Liver (tissue), 9 donors: Measurements from ENCODE around the gene TFAP2A. TPM values are rescaled to one million over a fixed set of nuclear protein-coding genes. Genes with fewer than 3 reads are reported as not detected.

Experiments used
- DNase-seq: peaks from one replicate; pipeline ENCODE4 v3.0.0-alpha.2; 2017; ENCODE audit warnings: low spot score
- H3K27ac ChIP-seq, 2 donors: one replicate each; pipeline ENCODE4 v1.7.0; 2013; ENCODE audit warnings: inconsistent platforms in 2 of 2, low read length in 2 of 2, control low read depth in 1 of 2, low read depth in 1 of 2, mild to moderate bottlenecking in 1 of 2
- H3K27me3 ChIP-seq, 4 donors: one replicate each; pipeline versions ENCODE4 v1.6.1 to v1.7.0; 2013; ENCODE audit warnings: low read length in 3 of 4, inconsistent platforms in 1 of 4, mild to moderate bottlenecking in 1 of 4, moderate library complexity in 1 of 4; ENCODE audit not compliant: control insufficient read depth in 4 of 4, insufficient read depth in 4 of 4
- H3K36me3 ChIP-seq, 4 donors: one replicate each; pipeline versions ENCODE4 v1.6.1 to v1.7.0; 2013; ENCODE audit warnings: low read length in 3 of 4, mild to moderate bottlenecking in 3 of 4, low read depth in 1 of 4, moderate library complexity in 1 of 4; ENCODE audit not compliant: control insufficient read depth in 4 of 4, insufficient read depth in 3 of 4
- H3K4me1 ChIP-seq, 4 donors: one replicate each; pipeline versions ENCODE4 v1.6.1 to v1.7.0; 2013; ENCODE audit warnings: low read length in 3 of 4, mild to moderate bottlenecking in 3 of 4, moderate library complexity in 1 of 4; ENCODE audit not compliant: control insufficient read depth in 4 of 4, insufficient read depth in 4 of 4
- H3K4me3 ChIP-seq, 3 donors: one replicate each; pipeline versions ENCODE4 v1.6.1 to v1.7.0; 2013; ENCODE audit warnings: low read length in 3 of 3, control low read depth in 1 of 3, low read depth in 1 of 3, mild to moderate bottlenecking in 1 of 3
- H3K9ac ChIP-seq, 2 donors: one replicate each; pipeline ENCODE4 v1.7.0; 2013; ENCODE audit warnings: low read length in 2 of 2, mild to moderate bottlenecking in 2 of 2, moderate library complexity in 2 of 2, control low read depth in 1 of 2, low read depth in 1 of 2
- H3K9me3 ChIP-seq, 4 donors: one replicate each; pipeline versions ENCODE4 v1.6.1 to v1.7.0; 2013; ENCODE audit warnings: low read length in 3 of 4; ENCODE audit not compliant: control insufficient read depth in 4 of 4
- EGR1 ChIP-seq, 2 donors: IDR thresholded peaks; 2 replicates each; pipeline ENCODE4 v1.6.1; 2016 to 2018; ENCODE audit warnings: antibody characterized with exemption in 2 of 2, low read depth in 2 of 2
- FOXA1 ChIP-seq: IDR thresholded peaks from 2 replicates; pipeline ENCODE4 v1.6.1; 2016; ENCODE audit warnings: antibody characterized with exemption
- FOXA2 ChIP-seq: IDR thresholded peaks from 2 replicates; pipeline ENCODE4 v1.6.1; 2016; ENCODE audit warnings: antibody characterized with exemption
- GABPA ChIP-seq, 2 donors: IDR thresholded peaks in 1 of 2; conservative IDR thresholded peaks in 1 of 2; 2 replicates each; pipeline ENCODE4 v1.6.1; 2016; ENCODE audit warnings: antibody characterized with exemption in 2 of 2, mild to moderate bottlenecking in 1 of 2, moderate library complexity in 1 of 2
- HNF4A ChIP-seq, 2 donors: conservative IDR thresholded peaks; 2 replicates each; pipeline ENCODE4 v1.6.1; 2016; ENCODE audit warnings: antibody characterized with exemption in 2 of 2, mild to moderate bottlenecking in 2 of 2
- HNF4G ChIP-seq: IDR thresholded peaks from 2 replicates; pipeline ENCODE4 v1.6.1; 2016; ENCODE audit warnings: antibody characterized with exemption
- JUND ChIP-seq, 2 donors: IDR thresholded peaks; 2 replicates each; pipeline ENCODE4 v1.6.1; 2016; ENCODE audit warnings: antibody characterized with exemption in 2 of 2
- NR2F2 ChIP-seq: IDR thresholded peaks from 2 replicates; pipeline ENCODE4 v1.6.1; 2016; ENCODE audit warnings: antibody characterized with exemption
- RAD21 ChIP-seq, 2 donors: IDR thresholded peaks; 2 replicates each; pipeline ENCODE4 v1.6.1; 2016; ENCODE audit warnings: antibody characterized with exemption in 2 of 2, mild to moderate bottlenecking in 2 of 2
- RXRA ChIP-seq, 2 donors: IDR thresholded peaks; 2 replicates each; pipeline ENCODE4 v1.6.1; 2017 to 2018; ENCODE audit warnings: antibody characterized with exemption in 2 of 2, mild to moderate bottlenecking in 1 of 2
- SP1 ChIP-seq: IDR thresholded peaks from 2 replicates; pipeline ENCODE4 v1.6.1; 2018; ENCODE audit warnings: antibody characterized with exemption, mild to moderate bottlenecking
- TAF1 ChIP-seq: conservative IDR thresholded peaks from 2 replicates; pipeline ENCODE4 v1.6.1; 2016; ENCODE audit warnings: antibody characterized with exemption, mild to moderate bottlenecking
- YY1 ChIP-seq: IDR thresholded peaks from 2 replicates; pipeline ENCODE4 v1.6.1; 2016; ENCODE audit warnings: antibody characterized with exemption, mild to moderate bottlenecking
- WGBS: extraction: QIAGEN DNeasy Blood & Tissue Kit; methylation state at CpG from one replicate; pipeline ENCODE4 v1.1.7; 2013; 5-methylcytosine and 5-hydroxymethylcytosine counted together
- polyA plus RNA-seq, 2 donors: library from polyadenylated mRNA; stranded (reverse) in 1 of 2; unstranded in 1 of 2; fragments of 200-250 nt in 1 of 2; fragments of >200 nt in 1 of 2; fragmentation: Nextera tagmentation in 1 of 2; extraction: Ambion mirVana in 1 of 2; gene quantifications; one replicate each; pipeline versions ENCODE4 v1.2.1 to v1.2.3, GENCODE V29; 2013 to 2015
- total RNA-seq, 2 donors: library from RNA; depleted of rRNA; stranded (reverse); fragments of >200 nt; gene quantifications; one replicate each; pipeline ENCODE4 v1.2.3, GENCODE V29; 2014
- TF ChIP-seq, protein P1 (sequence below): IDR thresholded peaks from 2 replicates; pipeline ENCODE4 v1.6.1; 2016; ENCODE audit warnings: antibody characterized with exemption
- TF ChIP-seq, protein P2 (sequence below): IDR thresholded peaks from 2 replicates; pipeline ENCODE4 v1.6.1; 2016; ENCODE audit warnings: antibody characterized with exemption, mild to moderate bottlenecking
- TF ChIP-seq, protein P3 (sequence below): IDR thresholded peaks from 2 replicates; pipeline ENCODE4 v1.6.1; 2016; ENCODE audit warnings: antibody characterized with exemption
- TF ChIP-seq, protein P4 (sequence below): IDR thresholded peaks from 2 replicates; pipeline ENCODE4 v1.6.1; 2016; ENCODE audit warnings: antibody characterized with exemption
- TF ChIP-seq, protein P5 (sequence below): fragments of 150-350 bp; IDR thresholded peaks from 2 replicates; pipeline ENCODE4 v1.5.1; 2017; ENCODE audit warnings: improper control_type of control experiment, low read depth, low read length; ENCODE audit not compliant: missing input control
- donor health status: healthy.
- donor health status: healthy.
- donor health status: healthy.
- donor health status: healthy.
- donor health status: healthy.

Gene TFAP2A
- total and polyA plus RNA-seq, 4 donors, result 0.03 to 0.08 TPM; not detected in 2

DNA sequence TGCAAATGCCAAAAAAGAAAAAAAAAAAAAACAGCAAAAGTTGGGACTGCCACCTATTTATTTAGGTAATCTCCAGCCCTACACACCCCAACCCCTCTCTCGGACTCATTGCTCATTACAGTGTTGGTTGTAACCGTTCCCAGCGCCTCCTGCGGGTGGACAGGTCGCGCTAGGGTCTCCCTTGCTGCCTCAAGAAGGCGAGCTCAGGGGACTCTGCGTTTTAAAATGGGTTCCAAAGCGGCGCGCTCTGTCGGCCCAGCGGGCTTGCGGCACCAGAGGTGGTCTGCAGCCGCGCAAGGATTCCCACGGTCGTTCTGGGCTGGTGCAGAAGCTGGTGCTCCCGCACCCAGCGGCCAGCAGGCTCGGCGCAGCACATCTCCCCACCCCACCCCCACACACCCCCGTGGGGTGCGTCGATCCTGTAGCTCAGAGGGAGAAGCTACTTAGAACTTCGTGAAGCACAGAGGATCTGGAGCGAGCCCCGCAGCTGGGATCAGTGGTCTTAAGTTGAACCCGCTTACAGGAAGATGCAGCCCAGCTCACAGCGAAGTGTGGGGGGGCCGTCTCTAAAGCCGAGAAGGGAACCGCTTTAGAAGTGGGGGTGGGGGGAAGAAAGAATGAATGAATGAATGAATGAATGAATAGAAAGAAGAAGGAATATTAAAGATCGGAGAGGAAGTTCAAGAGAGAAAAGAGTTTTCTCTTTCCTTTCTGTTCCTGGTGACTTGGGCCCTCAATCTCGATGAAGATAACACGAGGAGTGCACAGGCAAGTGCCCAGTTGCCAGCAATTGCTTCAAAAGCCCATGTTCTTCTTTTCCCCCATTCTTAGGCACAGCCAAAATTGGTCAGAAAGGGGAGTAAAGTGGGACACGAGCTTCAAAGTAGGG lies 780 bp downstream of the TFAP2A start:
- H3K36me3 ChIP-seq, result no peaks in the 10 kb centered on the region
- no peak overlapping the region for H3K9ac ChIP-seq
- DNase-seq, result no peak
- peaks cover 0 to 22% (median 4%) of the 10 kb centered on the region in 4 donors for H3K9me3 ChIP-seq
- TF ChIP-seq RAD21 (IDR thresholded peaks at IDR 0.05), result no peak
- no peak for TF ChIP-seq NR2F2
- TF ChIP-seq RXRA (IDR thresholded peaks at IDR 0.05), result no peak
- TF ChIP-seq, protein P1, sequence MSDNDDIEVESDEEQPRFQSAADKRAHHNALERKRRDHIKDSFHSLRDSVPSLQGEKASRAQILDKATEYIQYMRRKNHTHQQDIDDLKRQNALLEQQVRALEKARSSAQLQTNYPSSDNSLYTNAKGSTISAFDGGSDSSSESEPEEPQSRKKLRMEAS, result no peak
- peak overlapping the region in 1 of 3 donors; percentile 24 for H3K4me3 ChIP-seq
- peaks cover 12 to 37% (median 30%) of the 10 kb centered on the region in 4 donors for H3K27me3 ChIP-seq
- no peak overlapping the region for H3K27ac ChIP-seq
- H3K4me1 ChIP-seq, result peaks cover 21 to 52% (median 35%) of the 10 kb centered on the region in 4 donors
- WGBS, result 5% methylated on average over 37 of the region's 37 CpGs

DNA sequence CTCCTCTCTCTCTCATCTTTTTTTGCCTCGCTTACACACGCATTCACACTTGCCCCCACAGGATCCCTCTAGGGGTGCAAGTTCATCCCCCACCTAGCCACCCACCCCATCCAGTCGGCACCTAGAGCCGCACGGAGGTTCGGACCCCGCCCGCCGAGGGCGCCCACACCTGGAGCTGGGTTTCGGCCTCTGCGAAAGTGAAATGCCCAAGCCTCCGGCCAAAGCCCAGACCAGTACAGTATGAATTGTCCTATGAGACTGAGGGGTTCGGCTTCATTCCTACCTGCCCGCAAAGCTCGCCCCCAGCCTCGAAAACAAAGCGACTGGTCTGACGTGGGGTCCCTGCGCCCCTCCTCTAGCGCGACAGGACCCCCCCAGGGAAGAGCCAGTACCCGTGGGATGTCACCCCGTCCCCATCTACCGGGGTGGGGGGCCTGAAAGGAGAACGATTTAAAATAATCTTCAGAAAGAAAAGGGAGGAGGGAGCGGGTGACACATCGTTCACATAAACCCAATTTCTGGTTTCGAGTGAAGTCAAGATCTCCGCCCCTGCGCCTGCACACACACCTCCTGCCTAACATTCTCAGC lies 1.5 kb downstream of the TFAP2A start:
- H3K9me3 ChIP-seq, result peaks cover 0 to 18% (median 4%) of the 10 kb centered on the region in 4 donors
- no peak for DNase-seq
- no peaks in the 10 kb centered on the region for H3K36me3 ChIP-seq
- peaks cover 12 to 35% (median 26%) of the 10 kb centered on the region in 4 donors for H3K27me3 ChIP-seq
- no peak overlapping the region for H3K27ac ChIP-seq
- WGBS, result 7% methylated on average over 31 of the region's 31 CpGs
- TF ChIP-seq TAF1 (no peak), RAD21 (IDR thresholded peaks at IDR 0.05) (no peak), YY1 (no peak), JUND (IDR thresholded peaks at IDR 0.05) (no peak), HNF4G (no peak), NR2F2 (no peak), FOXA2 (no peak), FOXA1 (no peak), EGR1 (IDR thresholded peaks at IDR 0.05; ENCODE audit: low read depth in 2 of 2) (no peak), GABPA (IDR thresholded peaks at IDR 0.05 in 1 of 2, conservative IDR thresholded peaks at IDR 0.05 in 1 of 2) (no peak), SP1 (no peak), RXRA (IDR thresholded peaks at IDR 0.05) (no peak), HNF4A (conservative IDR thresholded peaks at IDR 0.05) (no peak)
- TF ChIP-seq, protein P2, sequence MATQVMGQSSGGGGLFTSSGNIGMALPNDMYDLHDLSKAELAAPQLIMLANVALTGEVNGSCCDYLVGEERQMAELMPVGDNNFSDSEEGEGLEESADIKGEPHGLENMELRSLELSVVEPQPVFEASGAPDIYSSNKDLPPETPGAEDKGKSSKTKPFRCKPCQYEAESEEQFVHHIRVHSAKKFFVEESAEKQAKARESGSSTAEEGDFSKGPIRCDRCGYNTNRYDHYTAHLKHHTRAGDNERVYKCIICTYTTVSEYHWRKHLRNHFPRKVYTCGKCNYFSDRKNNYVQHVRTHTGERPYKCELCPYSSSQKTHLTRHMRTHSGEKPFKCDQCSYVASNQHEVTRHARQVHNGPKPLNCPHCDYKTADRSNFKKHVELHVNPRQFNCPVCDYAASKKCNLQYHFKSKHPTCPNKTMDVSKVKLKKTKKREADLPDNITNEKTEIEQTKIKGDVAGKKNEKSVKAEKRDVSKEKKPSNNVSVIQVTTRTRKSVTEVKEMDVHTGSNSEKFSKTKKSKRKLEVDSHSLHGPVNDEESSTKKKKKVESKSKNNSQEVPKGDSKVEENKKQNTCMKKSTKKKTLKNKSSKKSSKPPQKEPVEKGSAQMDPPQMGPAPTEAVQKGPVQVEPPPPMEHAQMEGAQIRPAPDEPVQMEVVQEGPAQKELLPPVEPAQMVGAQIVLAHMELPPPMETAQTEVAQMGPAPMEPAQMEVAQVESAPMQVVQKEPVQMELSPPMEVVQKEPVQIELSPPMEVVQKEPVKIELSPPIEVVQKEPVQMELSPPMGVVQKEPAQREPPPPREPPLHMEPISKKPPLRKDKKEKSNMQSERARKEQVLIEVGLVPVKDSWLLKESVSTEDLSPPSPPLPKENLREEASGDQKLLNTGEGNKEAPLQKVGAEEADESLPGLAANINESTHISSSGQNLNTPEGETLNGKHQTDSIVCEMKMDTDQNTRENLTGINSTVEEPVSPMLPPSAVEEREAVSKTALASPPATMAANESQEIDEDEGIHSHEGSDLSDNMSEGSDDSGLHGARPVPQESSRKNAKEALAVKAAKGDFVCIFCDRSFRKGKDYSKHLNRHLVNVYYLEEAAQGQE, result no peak
- TF ChIP-seq, protein P3, sequence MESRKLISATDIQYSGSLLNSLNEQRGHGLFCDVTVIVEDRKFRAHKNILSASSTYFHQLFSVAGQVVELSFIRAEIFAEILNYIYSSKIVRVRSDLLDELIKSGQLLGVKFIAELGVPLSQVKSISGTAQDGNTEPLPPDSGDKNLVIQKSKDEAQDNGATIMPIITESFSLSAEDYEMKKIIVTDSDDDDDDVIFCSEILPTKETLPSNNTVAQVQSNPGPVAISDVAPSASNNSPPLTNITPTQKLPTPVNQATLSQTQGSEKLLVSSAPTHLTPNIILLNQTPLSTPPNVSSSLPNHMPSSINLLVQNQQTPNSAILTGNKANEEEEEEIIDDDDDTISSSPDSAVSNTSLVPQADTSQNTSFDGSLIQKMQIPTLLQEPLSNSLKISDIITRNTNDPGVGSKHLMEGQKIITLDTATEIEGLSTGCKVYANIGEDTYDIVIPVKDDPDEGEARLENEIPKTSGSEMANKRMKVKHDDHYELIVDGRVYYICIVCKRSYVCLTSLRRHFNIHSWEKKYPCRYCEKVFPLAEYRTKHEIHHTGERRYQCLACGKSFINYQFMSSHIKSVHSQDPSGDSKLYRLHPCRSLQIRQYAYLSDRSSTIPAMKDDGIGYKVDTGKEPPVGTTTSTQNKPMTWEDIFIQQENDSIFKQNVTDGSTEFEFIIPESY, result no peak
- TF ChIP-seq, protein P4, sequence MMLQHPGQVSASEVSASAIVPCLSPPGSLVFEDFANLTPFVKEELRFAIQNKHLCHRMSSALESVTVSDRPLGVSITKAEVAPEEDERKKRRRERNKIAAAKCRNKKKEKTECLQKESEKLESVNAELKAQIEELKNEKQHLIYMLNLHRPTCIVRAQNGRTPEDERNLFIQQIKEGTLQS, result no peak
- TF ChIP-seq, protein P1, result no peak
- TF ChIP-seq, protein P5, sequence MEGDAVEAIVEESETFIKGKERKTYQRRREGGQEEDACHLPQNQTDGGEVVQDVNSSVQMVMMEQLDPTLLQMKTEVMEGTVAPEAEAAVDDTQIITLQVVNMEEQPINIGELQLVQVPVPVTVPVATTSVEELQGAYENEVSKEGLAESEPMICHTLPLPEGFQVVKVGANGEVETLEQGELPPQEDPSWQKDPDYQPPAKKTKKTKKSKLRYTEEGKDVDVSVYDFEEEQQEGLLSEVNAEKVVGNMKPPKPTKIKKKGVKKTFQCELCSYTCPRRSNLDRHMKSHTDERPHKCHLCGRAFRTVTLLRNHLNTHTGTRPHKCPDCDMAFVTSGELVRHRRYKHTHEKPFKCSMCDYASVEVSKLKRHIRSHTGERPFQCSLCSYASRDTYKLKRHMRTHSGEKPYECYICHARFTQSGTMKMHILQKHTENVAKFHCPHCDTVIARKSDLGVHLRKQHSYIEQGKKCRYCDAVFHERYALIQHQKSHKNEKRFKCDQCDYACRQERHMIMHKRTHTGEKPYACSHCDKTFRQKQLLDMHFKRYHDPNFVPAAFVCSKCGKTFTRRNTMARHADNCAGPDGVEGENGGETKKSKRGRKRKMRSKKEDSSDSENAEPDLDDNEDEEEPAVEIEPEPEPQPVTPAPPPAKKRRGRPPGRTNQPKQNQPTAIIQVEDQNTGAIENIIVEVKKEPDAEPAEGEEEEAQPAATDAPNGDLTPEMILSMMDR, result no peak
- no peak overlapping the region for H3K9ac ChIP-seq
- H3K4me3 ChIP-seq, result peak overlapping the region in 2 of 3 donors; percentile 60 to 63
- peaks cover 21 to 52% (median 35%) of the 10 kb centered on the region in 4 donors for H3K4me1 ChIP-seq
